ENCODE results near the gene GSDMA.

- TF ChIP-seq CTCF (IDR thresholded peaks at IDR 0.05 in 4 of 5, conservative IDR thresholded peaks at IDR 0.05 in 1 of 5) (no peak), POLR2A (IDR thresholded peaks at IDR 0.05) (no peak)
Measured at GRCh38 chr17:40022497-40022896, 59.7 kb downstream of the GSDMA start.
